ENCODE measurements around the gene BCAR3.
"Not testable (repeated sequence)": the region's sequence is repeated elsewhere in the genome, so short reads cannot be mapped to it uniquely, and the experiment has no call there.

GRCh38 chr1:93697566-93697965 is 15.9 kb upstream of the BCAR3 start:
- not testable (repeated sequence) for TF ChIP-seq CTCF (IDR thresholded peaks at IDR 0.05); POLR2A (IDR thresholded peaks at IDR 0.05); POLR2AphosphoS5 (IDR thresholded peaks at IDR 0.05; ENCODE audit: insufficient read depth in 1 of 2, low read depth in 1 of 2)

All from vagina (tissue), 2 donors.